Transverse colon (tissue), 4 donors: Measurements from ENCODE around the gene GADD45A. TPM values are rescaled to one million over a fixed set of nuclear protein-coding genes. Genes with fewer than 3 reads are reported as not detected.

Experiments
- DNase-seq: peaks from one replicate; pipeline ENCODE4 v3.0.0-alpha.2; 2019
- H3K27ac ChIP-seq, 4 donors: fragments of 200-600 bp; sonication (generic); 2 replicates each; pipeline ENCODE4 v1.5.1; 2016 to 2018; ENCODE audit warnings: inconsistent platforms in 4 of 4
- H3K27me3 ChIP-seq: fragments of 200-600 bp; sonication (generic); 2 replicates; pipeline ENCODE4 v1.5.1; 2017; ENCODE audit warnings: inconsistent platforms
- H3K36me3 ChIP-seq, 4 donors: fragments of 200-600 bp; sonication (generic); 2 replicates each; pipeline ENCODE4 v1.5.1; 2017 to 2019; ENCODE audit warnings: inconsistent platforms in 4 of 4
- H3K4me1 ChIP-seq, 4 donors: fragments of 200-600 bp; sonication (generic); 2 replicates each; pipeline ENCODE4 v1.5.1; 2017 to 2020; ENCODE audit warnings: inconsistent platforms in 4 of 4
- H3K4me3 ChIP-seq, 4 donors: fragments of 200-600 bp; sonication (generic); 1 replicate in 1 of 4; 2 replicates in 3 of 4; pipeline versions ENCODE4 v1.5.1 to v1.6.1; 2017 to 2019; ENCODE audit warnings: inconsistent platforms in 4 of 4
- H3K9me3 ChIP-seq, 2 donors: fragments of 200-600 bp; sonication (generic); 2 replicates each; pipeline ENCODE4 v1.5.1; 2017 to 2019; ENCODE audit warnings: inconsistent platforms in 2 of 2
- CTCF ChIP-seq, 5 experiments: fragments of 200-600 bp in 3 of 5; fragments of 450-650 bp in 2 of 5; sonication (generic) in 3 of 5; IDR thresholded peaks; 1 replicate in 2 of 5; 2 replicates in 3 of 5; pipeline ENCODE4 v1.5.1; 2016 to 2017; ENCODE audit warnings: antibody characterized with exemption in 5 of 5, inconsistent platforms in 3 of 5, mild to moderate bottlenecking in 2 of 5, moderate library complexity in 1 of 5
- EP300 ChIP-seq: sonication (generic); formaldehyde crosslinking; IDR thresholded peaks from one replicate; pipeline ENCODE4 v1.6.1; 2017; ENCODE audit warnings: antibody characterized with exemption, low read depth
- POLR2A ChIP-seq: fragments of 450-650 bp; IDR thresholded peaks from one replicate; pipeline ENCODE4 v1.6.1; 2016; ENCODE audit warnings: antibody characterized with exemption, mild to moderate bottlenecking, moderate library complexity
- POLR2AphosphoS5 ChIP-seq, 3 donors: sonication (generic); formaldehyde crosslinking; IDR thresholded peaks; one replicate each; pipeline ENCODE4 v1.6.1; 2016; ENCODE audit warnings: antibody characterized with exemption in 3 of 3
- WGBS, 2 donors: methylation state at CpG; one replicate each; pipeline ENCODE4 v1.1.5; 2018; ENCODE audit warnings: low coverage in 1 of 2; 5-methylcytosine and 5-hydroxymethylcytosine counted together
- in situ Hi-C, 4 donors: fragments of 200-750 bp; cut with MboI; loops; one replicate each; pipeline versions ENCODE4 v1.15.0 to v1.15.1; 2017; ENCODE audit warnings: low sequenced_read_pairs in 3 of 4, low pct_ligation_motif_present in 1 of 4, low pct_unique_long_range_greater_than_20kb in 1 of 4
- intact Hi-C: fragments of 100-400 bp; cut with DNase I; formaldehyde crosslinking; loops from one replicate; pipeline ENCODE4 v1.15.1; 2023; ENCODE audit warnings: low total_unique reads
- total RNA-seq, 4 donors: library from RNA; depleted of rRNA; stranded (reverse); fragments of >200 nt; gene quantifications; one replicate each; pipeline ENCODE4 v1.1.0, GENCODE V29; 2016

The GADD45A gene
- total RNA-seq, 4 donors from 2014 or later, result 2.0 to 79.7 (median 69.9) TPM

- in situ Hi-C loops, result no loop called here
- no peak for TF ChIP-seq EP300
- Histone ChIP-seq H3K4me1 (peaks cover 0 to 13% (median 0%) of the 10 kb centered on the region in 4 donors), H3K4me3 (no peak overlapping the region), H3K9me3 (no peaks in the 10 kb centered on the region), H3K27ac (no peak overlapping the region), H3K27me3 (no peaks in the 10 kb centered on the region), H3K36me3 (no peaks in the 10 kb centered on the region)
- no peak for DNase-seq
- WGBS, 2 donors, result 66 to 82% methylated on average over 2 of the region's 2 CpGs
- intact Hi-C loops, result no loop called here
Observed at GRCh38 chr1:67675800-67676199, 9.2 kb upstream of the GADD45A start.

- no peak overlapping the region for H3K4me3 ChIP-seq
- TF ChIP-seq CTCF (IDR thresholded peaks at IDR 0.05) (no peak), POLR2A (no peak), EP300 (no peak), POLR2AphosphoS5 (IDR thresholded peaks at IDR 0.05) (no peak)
- in situ Hi-C loops (no loop called here), intact Hi-C loops (no loop called here)
- no peaks in the 10 kb centered on the region for H3K27me3 ChIP-seq
- H3K9me3 ChIP-seq, result no peaks in the 10 kb centered on the region
- no peak for DNase-seq
- peaks cover 0 to 13% (median 0%) of the 10 kb centered on the region in 4 donors for H3K4me1 ChIP-seq
- H3K36me3 ChIP-seq, result no peaks in the 10 kb centered on the region
- no peak overlapping the region for H3K27ac ChIP-seq
- WGBS, 2 donors, result 96 to 100% methylated on average over 2 of the region's 2 CpGs
Observed at GRCh38 chr1:67676287-67676686, 8.7 kb upstream of the GADD45A start.

GRCh38 chr1:67676946-67677345, 8.1 kb upstream of the GADD45A start:
- DNase-seq, result no peak
- Histone ChIP-seq H3K36me3 (no peaks in the 10 kb centered on the region), H3K9me3 (no peaks in the 10 kb centered on the region), H3K27ac (no peak overlapping the region), H3K27me3 (no peaks in the 10 kb centered on the region), H3K4me3 (no peak overlapping the region), H3K4me1 (peaks cover 0 to 13% (median 0%) of the 10 kb centered on the region in 4 donors)
- TF ChIP-seq POLR2A, result no peak
- TF ChIP-seq EP300, result no peak
- TF ChIP-seq POLR2AphosphoS5 (IDR thresholded peaks at IDR 0.05), result no peak
- no peak for TF ChIP-seq CTCF (IDR thresholded peaks at IDR 0.05)
- 59 to 100% methylated on average over 1 to 2 of the region's 2 CpGs for WGBS, 2 donors
- intact Hi-C loops (no loop called here), in situ Hi-C loops (no loop called here)

GRCh38 chr1:67677408-67677807, 7.6 kb upstream of the GADD45A start:
- Histone ChIP-seq H3K27me3 (no peaks in the 10 kb centered on the region), H3K27ac (no peak overlapping the region), H3K4me1 (peaks cover 0 to 13% (median 0%) of the 10 kb centered on the region in 4 donors), H3K36me3 (no peaks in the 10 kb centered on the region), H3K4me3 (no peak overlapping the region), H3K9me3 (no peaks in the 10 kb centered on the region)
- DNase-seq, result no peak
- WGBS, 2 donors, result 98 to 100% methylated on average over 2 of the region's 2 CpGs
- no peak for TF ChIP-seq EP300
- no peak for TF ChIP-seq POLR2A
- TF ChIP-seq POLR2AphosphoS5 (IDR thresholded peaks at IDR 0.05), result no peak
- no peak for TF ChIP-seq CTCF (IDR thresholded peaks at IDR 0.05)
- in situ Hi-C loops, result no loop called here
- intact Hi-C loops, result no loop called here

- H3K9me3 ChIP-seq, result no peaks in the 10 kb centered on the region
- no peak overlapping the region for H3K4me3 ChIP-seq
- H3K36me3 ChIP-seq, result no peaks in the 10 kb centered on the region
- no peak for DNase-seq
- intact Hi-C loops (no loop called here), in situ Hi-C loops (no loop called here)
- WGBS, 2 donors, result 92 to 93% methylated on average over 2 of the region's 2 CpGs
- peaks cover 0 to 16% (median under 1%) of the 10 kb centered on the region in 4 donors for H3K4me1 ChIP-seq
- no peak overlapping the region for H3K27ac ChIP-seq
- TF ChIP-seq EP300 (no peak), POLR2A (no peak), POLR2AphosphoS5 (IDR thresholded peaks at IDR 0.05) (no peak), CTCF (IDR thresholded peaks at IDR 0.05) (no peak)
- H3K27me3 ChIP-seq, result no peaks in the 10 kb centered on the region
Observed at GRCh38 chr1:67677930-67678329, 7.1 kb upstream of the GADD45A start.
